Natural killer cell treated with Interleukin-12 subunit alpha and Interleukin-12 subunit beta and Interleukin-15 and Interleukin-18, amount 100 ng/mL, for 72 hours (primary cell): ENCODE data around the gene CLCNKA. TPM values are rescaled to one million over a fixed set of nuclear protein-coding genes. Genes with fewer than 3 reads are reported as not detected.
"Not testable (repeated sequence)": the region's sequence is repeated elsewhere in the genome, so short reads cannot be mapped to it uniquely, and the experiment has no call there.

Experiments
- ATAC-seq, 2 donors: fragments of 150-1000 bp; cut with Tn5 transposase in 1 of 2; sonication (Bioruptor Pico), chemical (Tn5 transposase) in 1 of 2; 2 replicates each; pipeline ENCODE4 v1.10.0; 2021
- DNase-seq: peaks from one replicate; pipeline ENCODE4 v3.0.0; 2022; ENCODE audit warnings: low spot score
- H3K27ac Mint-ChIP-seq, 2 donors: 1 replicate in 1 of 2; 2 replicates in 1 of 2; pipeline ENCODE4 v1.8.0; 2022; ENCODE audit warnings: mixed read lengths in 2 of 2, mild to moderate bottlenecking in 1 of 2, moderate library complexity in 1 of 2
- H3K27me3 Mint-ChIP-seq, 2 donors: 1 replicate in 1 of 2; 2 replicates in 1 of 2; pipeline ENCODE4 v1.8.0; 2022; ENCODE audit warnings: mixed read lengths in 2 of 2
- H3K36me3 Mint-ChIP-seq: one replicate; pipeline ENCODE4 v1.8.0; 2022; ENCODE audit warnings: mixed read lengths
- H3K4me1 Mint-ChIP-seq, 2 donors: 1 replicate in 1 of 2; 2 replicates in 1 of 2; pipeline ENCODE4 v1.8.0; 2022; ENCODE audit warnings: low read depth in 2 of 2, mixed read lengths in 2 of 2, mild to moderate bottlenecking in 1 of 2
- H3K4me3 Mint-ChIP-seq: one replicate; pipeline ENCODE4 v1.8.0; 2022; ENCODE audit warnings: mixed read lengths
- H3K9me3 Mint-ChIP-seq: 2 replicates; pipeline ENCODE4 v1.8.0; 2022; ENCODE audit warnings: mixed read lengths
- total RNA-seq, 2 donors: library from RNA; stranded (reverse); gene quantifications; one replicate each; pipeline ENCODE4 v1.2.3, GENCODE V29; 2022

The CLCNKA gene
- total RNA-seq, 2 donors from 2014 or later = 0.24 TPM; not detected in 1

- no peak for DNase-seq
- H3K4me3 Mint-ChIP-seq = no peak overlapping the region
- ATAC-seq = no peak
- H3K4me1 Mint-ChIP-seq = peaks cover 0 to 4% of the 10 kb centered on the region in 2 donors
- no peak overlapping the region for H3K27ac Mint-ChIP-seq
- H3K27me3 Mint-ChIP-seq = peaks cover 11 to 13% of the 10 kb centered on the region in 2 donors
- H3K36me3 Mint-ChIP-seq = no peaks in the 10 kb centered on the region
- no peaks in the 10 kb centered on the region for H3K9me3 Mint-ChIP-seq
These were observed 6.6 kb downstream of the CLCNKA start for GRCh38 chr1:16028237-16029002.

DNA sequence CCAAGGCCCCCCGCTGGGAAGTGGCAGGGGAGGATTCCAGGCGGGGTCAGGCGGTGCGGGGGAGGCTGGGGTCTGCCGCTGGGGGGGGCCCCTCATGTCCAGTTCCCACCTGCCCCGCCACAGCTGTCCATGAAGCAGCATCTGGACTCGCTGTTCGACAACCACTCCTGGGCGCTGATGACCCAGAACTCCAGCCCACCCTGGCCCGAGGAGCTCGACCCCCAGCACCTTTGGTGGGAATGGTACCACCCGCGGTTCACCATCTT is 7.1 kb downstream of the CLCNKA start:
- not testable (repeated sequence) for H3K36me3 Mint-ChIP-seq, DNase-seq, H3K4me3 Mint-ChIP-seq, H3K27ac Mint-ChIP-seq, ATAC-seq, H3K4me1 Mint-ChIP-seq, H3K9me3 Mint-ChIP-seq
- H3K27me3 Mint-ChIP-seq = peaks cover 11 to 13% of the 10 kb centered on the region in 2 donors

DNA sequence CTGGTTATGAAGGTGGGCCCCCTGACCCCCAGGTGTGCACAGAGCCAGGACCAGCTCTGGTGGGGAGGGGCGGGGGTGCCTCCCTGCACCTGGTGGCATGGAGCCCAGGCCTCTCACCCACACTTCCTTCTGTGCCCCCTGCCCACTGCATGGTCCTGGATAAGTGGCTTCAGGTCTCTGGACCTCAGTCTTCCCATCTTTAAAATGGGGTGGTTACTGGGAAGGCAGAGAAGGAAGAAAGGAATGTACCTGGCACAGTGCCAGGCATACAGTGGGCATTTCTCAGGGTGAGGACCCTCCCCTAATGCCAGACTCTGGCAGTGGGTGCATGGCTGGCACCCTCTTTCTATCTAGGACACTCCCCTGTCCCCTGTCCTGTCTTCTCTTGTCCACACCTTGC is 7.5 kb downstream of the CLCNKA start:
- Mint-ChIP-seq H3K27me3 (peaks cover 11 to 13% of the 10 kb centered on the region in 2 donors), H3K36me3 (no peaks in the 10 kb centered on the region), H3K27ac (no peak overlapping the region), H3K4me1 (peaks cover 0 to 4% of the 10 kb centered on the region in 2 donors), H3K9me3 (no peaks in the 10 kb centered on the region), H3K4me3 (no peak overlapping the region)
- no peak for DNase-seq
- ATAC-seq = no peak

- ATAC-seq (no peak), DNase-seq (no peak)
- H3K4me3 Mint-ChIP-seq = no peak overlapping the region
- no peaks in the 10 kb centered on the region for H3K36me3 Mint-ChIP-seq
- H3K4me1 Mint-ChIP-seq = peaks cover 0 to 4% of the 10 kb centered on the region in 2 donors
- H3K27ac Mint-ChIP-seq = no peak overlapping the region
- H3K9me3 Mint-ChIP-seq = no peaks in the 10 kb centered on the region
- H3K27me3 Mint-ChIP-seq = peaks cover 11% of the 10 kb centered on the region in 2 donors
These were observed 9.7 kb downstream of the CLCNKA start for GRCh38 chr1:16031551-16031950.

GRCh38 chr1:16032388-16033102 is 10.7 kb downstream of the CLCNKA start:
- H3K9me3 Mint-ChIP-seq = no peaks in the 10 kb centered on the region
- H3K27me3 Mint-ChIP-seq = peaks cover 11 to 18% of the 10 kb centered on the region in 2 donors
- H3K27ac Mint-ChIP-seq = no peak overlapping the region
- no peak overlapping the region for H3K4me3 Mint-ChIP-seq
- H3K4me1 Mint-ChIP-seq = peaks cover 0 to 4% of the 10 kb centered on the region in 2 donors
- no peaks in the 10 kb centered on the region for H3K36me3 Mint-ChIP-seq
- DNase-seq (peak; percentile 70), ATAC-seq (peak; percentile 77 to 88)

DNA sequence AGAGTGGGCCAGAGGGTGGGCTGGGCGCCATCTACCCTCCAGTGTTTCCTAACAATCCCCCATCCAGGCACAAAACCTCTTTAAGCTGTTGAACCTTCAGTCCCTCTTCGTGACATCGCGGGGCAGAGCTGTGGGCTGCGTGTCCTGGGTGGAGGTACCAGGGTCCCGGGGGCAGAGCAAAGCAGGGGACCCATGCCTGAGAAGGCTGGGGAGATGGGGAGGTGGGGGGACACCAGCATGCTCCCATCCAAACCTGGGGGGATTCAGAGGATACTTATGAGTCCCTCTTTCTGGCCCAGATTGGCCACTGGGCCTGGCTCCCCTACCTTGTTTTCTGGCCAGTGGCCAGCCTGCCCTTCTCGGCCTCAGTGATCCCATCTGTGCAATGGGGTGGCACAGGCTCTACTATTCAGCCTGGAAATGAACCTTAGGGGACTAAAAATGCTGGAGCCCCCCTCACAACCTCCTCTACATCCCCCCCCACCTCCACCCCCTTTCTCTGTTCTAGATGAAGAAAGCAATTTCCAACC is 11.3 kb downstream of the CLCNKA start:
- ATAC-seq = not testable (repeated sequence)
- H3K27me3 Mint-ChIP-seq = peaks cover 6 to 16% of the 10 kb centered on the region in 2 donors

DNA sequence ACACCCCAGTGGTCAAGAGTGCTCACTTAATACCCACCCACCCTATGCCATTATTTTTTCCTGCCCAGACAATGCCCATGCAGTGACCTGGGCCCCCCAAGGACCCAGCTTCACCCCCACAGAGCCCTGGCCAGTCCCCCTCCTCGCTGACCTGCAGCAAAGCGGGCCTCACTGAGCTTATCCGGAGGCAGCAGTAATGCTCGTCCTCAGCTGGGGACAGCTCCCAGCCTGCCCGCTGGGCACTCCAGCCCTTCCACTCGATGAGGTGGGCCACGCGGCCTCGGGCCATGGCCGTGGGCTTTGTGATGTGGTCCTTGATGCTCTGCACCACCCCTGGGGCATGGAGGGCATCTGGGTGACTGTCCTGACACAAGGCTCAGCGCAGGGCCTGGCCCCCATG is 14.6 kb downstream of the CLCNKA start:
- DNase-seq, H3K4me1 Mint-ChIP-seq, H3K36me3 Mint-ChIP-seq, H3K9me3 Mint-ChIP-seq, ATAC-seq, H3K4me3 Mint-ChIP-seq, H3K27ac Mint-ChIP-seq, H3K27me3 Mint-ChIP-seq: not testable (repeated sequence)

More for the DNA sequence above, 11.3 kb downstream of the CLCNKA start:
- not testable (repeated sequence) for H3K9me3 Mint-ChIP-seq, H3K4me1 Mint-ChIP-seq, DNase-seq, H3K27ac Mint-ChIP-seq, H3K36me3 Mint-ChIP-seq, H3K4me3 Mint-ChIP-seq

DNA sequence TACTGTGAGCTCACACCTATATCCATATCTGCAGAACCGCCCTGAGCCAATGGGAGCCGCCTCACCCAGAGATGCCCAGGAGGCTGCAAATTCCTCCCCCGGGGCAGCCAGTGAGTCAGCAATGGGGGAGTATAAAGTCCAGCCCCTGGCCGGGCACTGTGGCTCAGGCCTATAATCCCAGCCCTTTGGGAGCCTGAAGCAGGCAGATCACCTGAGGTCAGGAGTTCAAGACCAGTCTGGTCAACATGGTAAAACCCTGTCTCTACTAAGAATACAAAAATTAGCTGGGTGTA is 16.7 kb downstream of the CLCNKA start:
- Mint-ChIP-seq H3K27me3 (peaks cover 9 to 10% of the 10 kb centered on the region in 2 donors), H3K4me1 (no peaks in the 10 kb centered on the region), H3K36me3 (no peaks in the 10 kb centered on the region), H3K4me3 (no peak overlapping the region), H3K27ac (no peak overlapping the region), H3K9me3 (no peaks in the 10 kb centered on the region)
- ATAC-seq (no peak), DNase-seq (no peak)

GRCh38 chr1:16039871-16040270 is 18.0 kb downstream of the CLCNKA start:
- not testable (repeated sequence) for H3K27me3 Mint-ChIP-seq, ATAC-seq, H3K4me1 Mint-ChIP-seq, DNase-seq, H3K36me3 Mint-ChIP-seq, H3K9me3 Mint-ChIP-seq, H3K27ac Mint-ChIP-seq, H3K4me3 Mint-ChIP-seq

DNA sequence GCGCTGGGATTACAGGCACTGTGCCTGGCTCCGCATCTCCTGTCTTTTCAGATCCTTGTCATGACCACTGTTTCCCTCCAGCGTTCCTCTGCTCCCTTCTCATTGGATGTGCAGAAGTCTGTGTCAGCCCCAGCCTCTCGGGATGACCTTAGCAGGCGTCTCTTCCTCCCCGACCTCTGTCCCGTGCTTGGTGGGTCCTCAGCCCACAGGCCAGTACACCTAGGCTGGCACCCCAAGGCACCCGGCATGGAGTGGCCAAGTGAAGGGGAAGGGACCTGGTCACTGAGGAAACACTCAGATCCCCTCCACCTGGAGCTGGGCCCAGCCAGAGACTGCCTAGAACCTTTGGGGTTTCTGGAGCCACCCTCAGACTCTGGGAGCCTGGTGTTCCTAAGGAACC is 19.4 kb downstream of the CLCNKA start:
- no peaks in the 10 kb centered on the region for H3K36me3 Mint-ChIP-seq
- H3K27ac Mint-ChIP-seq = no peak overlapping the region
- ATAC-seq = no peak
- no peaks in the 10 kb centered on the region for H3K4me1 Mint-ChIP-seq
- no peaks in the 10 kb centered on the region for H3K9me3 Mint-ChIP-seq
- no peak overlapping the region for H3K4me3 Mint-ChIP-seq
- DNase-seq = no peak
- H3K27me3 Mint-ChIP-seq = peaks cover 9 to 10% of the 10 kb centered on the region in 2 donors

DNA sequence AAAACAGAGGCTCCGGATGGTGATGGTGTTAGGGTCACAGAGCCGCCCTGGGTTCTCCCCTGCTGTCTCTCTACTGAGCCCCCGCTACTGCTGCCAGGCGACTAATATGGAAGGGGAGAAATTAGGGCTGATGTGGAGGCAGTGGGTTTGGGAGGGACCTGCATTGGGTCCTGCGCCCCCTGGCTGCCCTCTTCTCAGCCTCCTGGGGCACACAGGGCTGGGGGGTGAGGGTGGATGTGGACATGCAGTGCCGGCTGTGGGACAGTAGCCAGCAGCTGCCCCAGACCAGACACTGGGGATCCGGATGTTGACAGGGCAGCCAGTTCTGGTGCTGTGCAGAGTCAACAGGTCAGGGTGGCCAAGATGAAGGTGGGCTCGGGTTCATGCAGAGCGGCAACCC is 20.3 kb downstream of the CLCNKA start:
- Mint-ChIP-seq H3K4me1 (no peaks in the 10 kb centered on the region), H3K4me3 (no peak overlapping the region), H3K27ac (no peak overlapping the region), H3K9me3 (no peaks in the 10 kb centered on the region), H3K27me3 (peaks cover 8 to 9% of the 10 kb centered on the region in 2 donors), H3K36me3 (no peaks in the 10 kb centered on the region)
- DNase-seq = no peak
- peak in 1 of 2 donors; percentile 6 for ATAC-seq

GRCh38 chr1:16042654-16043053 is 20.8 kb downstream of the CLCNKA start:
- H3K27ac Mint-ChIP-seq, H3K9me3 Mint-ChIP-seq, DNase-seq, H3K36me3 Mint-ChIP-seq, ATAC-seq, H3K4me1 Mint-ChIP-seq, H3K27me3 Mint-ChIP-seq, H3K4me3 Mint-ChIP-seq: not testable (repeated sequence)

DNA sequence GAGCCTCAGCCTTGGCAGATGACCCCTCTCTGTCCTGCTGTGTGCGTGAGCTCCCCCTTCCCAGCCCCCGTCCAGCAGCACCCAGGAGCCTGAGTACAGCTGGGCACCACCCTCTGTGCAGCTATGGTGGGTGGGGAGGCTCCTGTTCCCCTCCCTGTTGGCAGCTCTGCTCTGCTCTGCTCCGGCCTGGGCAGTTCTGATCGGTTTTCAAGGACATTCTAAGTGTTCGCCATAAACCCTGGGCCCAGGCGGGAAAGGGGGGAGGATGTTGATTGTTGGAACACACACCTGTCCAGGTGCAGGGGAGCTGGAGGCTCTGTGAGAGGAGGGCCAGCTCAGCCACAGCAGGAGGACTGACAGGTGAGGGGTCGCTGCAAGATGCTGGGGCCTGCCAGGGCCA is 21.7 kb downstream of the CLCNKA start, which contains the start of gene CLCNKB:
Gene CLCNKB, plus strand, starts transcription at position 262 of the 400 bp plus-strand sequence. CDS start 711 bp downstream, outside the sequence.
- DNase-seq (no peak), ATAC-seq (no peak)
- Mint-ChIP-seq H3K9me3 (no peaks in the 10 kb centered on the region), H3K36me3 (no peaks in the 10 kb centered on the region), H3K27ac (no peak within 1 kb of the TSS), H3K4me1 (no peaks in the 10 kb centered on the region), H3K4me3 (no peak within 1 kb of the TSS), H3K27me3 (peaks cover 0 to 9% of the 10 kb centered on the region in 2 donors)

DNA sequence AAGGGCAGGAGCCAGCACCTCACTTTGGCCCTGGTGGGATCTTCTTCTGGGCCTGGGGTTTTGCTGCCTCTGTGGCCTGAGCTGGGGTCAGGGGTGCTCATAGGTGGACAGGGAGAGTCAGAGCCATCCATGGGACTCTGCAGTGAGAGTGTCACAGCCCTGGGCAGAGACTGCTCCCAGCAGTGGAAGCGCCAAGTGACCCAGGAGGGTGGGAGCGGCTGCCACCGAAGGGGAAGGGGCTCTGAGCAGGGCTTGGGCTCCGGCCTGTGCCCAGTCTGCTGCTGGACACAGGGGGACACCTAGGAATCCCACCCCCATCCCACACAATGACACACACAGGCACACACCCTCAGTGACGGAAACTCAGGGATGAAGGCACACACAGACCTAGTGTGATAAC is 22.1 kb downstream of the CLCNKA start:
- ATAC-seq (no peak), DNase-seq (no peak)
- no peak overlapping the region for H3K4me3 Mint-ChIP-seq
- H3K36me3 Mint-ChIP-seq = no peaks in the 10 kb centered on the region
- no peaks in the 10 kb centered on the region for H3K9me3 Mint-ChIP-seq
- H3K4me1 Mint-ChIP-seq = no peaks in the 10 kb centered on the region
- H3K27ac Mint-ChIP-seq = no peak overlapping the region
- peaks cover 0 to 9% of the 10 kb centered on the region in 2 donors for H3K27me3 Mint-ChIP-seq
